H1 (cell line): ENCODE data around the gene ENPP3. TPM values are rescaled to one million over a fixed set of nuclear protein-coding genes. Genes with fewer than 3 reads are reported as not detected.

Experiments
- BACH1 ChIP-seq: IDR thresholded peaks from 2 replicates; pipeline ENCODE4 v1.6.1; 2012; ENCODE audit warnings: low read length, improper control_type of control experiment
- CREB1 ChIP-seq: IDR thresholded peaks from 2 replicates; pipeline ENCODE4 v1.6.1; 2012; ENCODE audit warnings: inconsistent platforms
- KDM1A ChIP-seq: fragments of 200-600, 300-600 bp; sonication (generic); IDR thresholded peaks from 2 replicates; pipeline ENCODE4 v1.7.1; 2016; ENCODE audit warnings: mild to moderate bottlenecking, low read length, borderline replicate concordance
- NANOG ChIP-seq: IDR thresholded peaks from 2 replicates; pipeline ENCODE4 v1.6.1; 2011; ENCODE audit warnings: low read length, low read depth, mild to moderate bottlenecking, inconsistent platforms; ENCODE audit not compliant: insufficient read depth, poor library complexity, severe bottlenecking
- RXRA ChIP-seq: IDR thresholded peaks from 2 replicates; pipeline ENCODE4 v1.6.1; 2011; ENCODE audit warnings: low read depth, mild to moderate bottlenecking, low read length, moderate library complexity; ENCODE audit not compliant: insufficient read depth
- SP2 ChIP-seq: IDR thresholded peaks from 2 replicates; pipeline ENCODE4 v1.6.1; 2012; ENCODE audit warnings: mild to moderate bottlenecking, low read length, inconsistent platforms
- SUZ12 ChIP-seq: fragments of 200-600 bp; sonication (generic); IDR thresholded peaks from 2 replicates; pipeline ENCODE4 v1.6.1; 2012; ENCODE audit warnings: mild to moderate bottlenecking, inconsistent platforms, low read length, moderate library complexity, mixed read lengths
- polyA plus RNA-seq, 7 experiments: library from polyadenylated mRNA; depleted of rRNA in 3 of 7; stranded (reverse) in 5 of 7; unstranded in 2 of 7; fragments of >200 nt in 5 of 7; fragments of 200-250 nt in 2 of 7; gene quantifications; 1 replicate in 5 of 7; 2 replicates in 1 of 7; 4 replicates in 1 of 7; pipeline versions ENCODE4 v1.2.1 to v1.2.3, GENCODE V29; 2011 to 2013; ENCODE audit warnings: missing spikeins in 2 of 7, mixed read lengths in 2 of 7
- total RNA-seq: library from RNA; stranded (reverse); fragmentation: NEBNext Ultra II Directional; extraction: Animal tissue kit (Norgen Biotek cat#: 25700); gene quantifications from 2 replicates; pipeline ENCODE4 v1.2.1, GENCODE V29; 2021

ENPP3 gene
- total and polyA plus RNA-seq, 2 of the 8 experiments (the other 6 are each of a cell fraction or from before 2014, with no cell fraction given): 0.11 TPM; not detected in 1

DNA sequence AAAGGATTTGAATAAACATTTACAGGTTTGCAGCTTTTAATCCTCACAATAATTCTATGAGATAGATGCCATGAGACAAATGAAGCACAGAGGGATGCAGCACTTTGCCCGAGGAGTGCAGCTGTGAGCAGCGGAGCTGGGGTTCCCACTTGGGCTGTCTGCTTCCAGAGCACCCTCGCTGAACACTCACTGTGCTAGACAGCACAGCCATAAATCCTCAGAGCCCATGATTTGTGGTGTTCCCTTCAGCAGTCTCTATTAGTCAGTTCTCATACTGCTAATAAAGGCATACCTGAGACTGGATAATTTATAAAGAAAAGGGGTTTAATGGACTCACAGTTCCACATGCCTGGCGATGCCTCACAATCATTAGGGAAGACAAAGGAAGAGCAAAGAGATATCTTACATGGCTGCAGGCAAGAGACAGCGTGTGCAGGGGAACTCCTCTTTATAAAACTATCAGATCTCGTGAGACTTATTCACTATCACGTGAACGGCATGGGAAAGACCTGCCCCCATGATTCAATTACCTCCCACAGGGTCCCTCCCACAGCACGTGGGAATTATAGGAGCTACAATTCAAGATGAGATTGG lies 99.0 kb downstream of the ENPP3 start (continued):
- TF ChIP-seq RXRA (no peak), KDM1A (no peak), CREB1 (no peak), BACH1 (no peak), NANOG (no peak), SUZ12 (no peak), SP2 (no peak)
